Natural killer cell (primary cell): ENCODE data around the gene PIGU. TPM values are rescaled to one million over a fixed set of nuclear protein-coding genes. Genes with fewer than 3 reads are reported as not detected.
"Not testable (repeated sequence)": the region's sequence is repeated elsewhere in the genome, so short reads cannot be mapped to it uniquely, and the experiment has no call there.

Experiments
- ATAC-seq, 3 donors: fragments of 150-1000 bp in 2 of 3; fragments of 200-7000 bp in 1 of 3; cut with Tn5 transposase; 1 replicate in 1 of 3; 2 replicates in 2 of 3; pipeline ENCODE4 v1.10.0; 2021; ENCODE audit warnings: mild to moderate bottlenecking in 2 of 3, moderate library complexity in 2 of 3
- DNase-seq, 2 donors: peaks; one replicate each; pipeline versions ENCODE4 v3.0.0 to v3.0.0-alpha.2; 2013 to 2021; ENCODE audit warnings: mixed read lengths in 1 of 2
- H3K27ac ChIP-seq: one replicate; pipeline ENCODE4 v1.5.1; 2013; ENCODE audit warnings: mild to moderate bottlenecking, low read length
- H3K27me3 ChIP-seq: one replicate; pipeline ENCODE4 v1.6.1; 2013; ENCODE audit warnings: low read length; ENCODE audit not compliant: control insufficient read depth, insufficient read depth
- H3K36me3 ChIP-seq: one replicate; pipeline ENCODE4 v1.6.1; 2013; ENCODE audit warnings: low read length; ENCODE audit not compliant: control insufficient read depth, insufficient read depth
- H3K4me1 ChIP-seq: one replicate; pipeline ENCODE4 v1.6.1; 2013; ENCODE audit warnings: low read length; ENCODE audit not compliant: control insufficient read depth, insufficient read depth
- H3K4me3 ChIP-seq: one replicate; pipeline ENCODE4 v1.5.1; 2013; ENCODE audit warnings: low read length
- H3K9me3 ChIP-seq: one replicate; pipeline ENCODE4 v1.6.1; 2013; ENCODE audit warnings: low read length; ENCODE audit not compliant: control insufficient read depth, insufficient read depth
- H3K27ac Mint-ChIP-seq, 2 donors: one replicate each; pipeline ENCODE4 v1.8.0; 2022; ENCODE audit warnings: mild to moderate bottlenecking in 2 of 2, mixed read lengths in 2 of 2, moderate library complexity in 1 of 2
- H3K27me3 Mint-ChIP-seq, 2 donors: one replicate each; pipeline ENCODE4 v1.8.0; 2022; ENCODE audit warnings: low read depth in 2 of 2, mixed read lengths in 2 of 2
- H3K36me3 Mint-ChIP-seq: one replicate; pipeline ENCODE4 v1.8.0; 2022; ENCODE audit warnings: mixed read lengths
- H3K4me1 Mint-ChIP-seq, 2 donors: one replicate each; pipeline ENCODE4 v1.8.0; 2022; ENCODE audit warnings: mixed read lengths in 2 of 2
- H3K4me3 Mint-ChIP-seq: one replicate; pipeline ENCODE4 v1.8.0; 2022; ENCODE audit warnings: mild to moderate bottlenecking, moderate library complexity, mixed read lengths
- H3K9me3 Mint-ChIP-seq, 2 donors: one replicate each; pipeline ENCODE4 v1.8.0; 2022; ENCODE audit warnings: mixed read lengths in 2 of 2
- CTCF ChIP-seq: fragments of 200-600 bp; IDR thresholded peaks from one replicate; pipeline ENCODE4 v1.8.0; 2022; ENCODE audit warnings: antibody characterized with exemption
- WGBS: methylation state at CpG from one replicate; pipeline ENCODE4 v1.1.7; 2013; ENCODE audit warnings: missing lambda C conversion rate; ENCODE audit not compliant: insufficient coverage; 5-methylcytosine and 5-hydroxymethylcytosine counted together
- intact Hi-C: fragments of 100-400 bp; cut with micrococcal nuclease; formaldehyde crosslinking; loops from one replicate; pipeline ENCODE4 v1.14.2; 2022
- total RNA-seq, 4 donors: library from RNA; stranded (reverse); fragments of 120-200 nt in 1 of 4; gene quantifications; one replicate each; pipeline versions ENCODE4 v1.2.3 to v1.2.4, GENCODE V29; 2013 to 2022

The PIGU gene
- total RNA-seq, 3 donors from 2014 or later (not counting 1 experiment from before 2014, with no cell fraction given): 7.0 to 11.1 (median 8.2) TPM

DNA sequence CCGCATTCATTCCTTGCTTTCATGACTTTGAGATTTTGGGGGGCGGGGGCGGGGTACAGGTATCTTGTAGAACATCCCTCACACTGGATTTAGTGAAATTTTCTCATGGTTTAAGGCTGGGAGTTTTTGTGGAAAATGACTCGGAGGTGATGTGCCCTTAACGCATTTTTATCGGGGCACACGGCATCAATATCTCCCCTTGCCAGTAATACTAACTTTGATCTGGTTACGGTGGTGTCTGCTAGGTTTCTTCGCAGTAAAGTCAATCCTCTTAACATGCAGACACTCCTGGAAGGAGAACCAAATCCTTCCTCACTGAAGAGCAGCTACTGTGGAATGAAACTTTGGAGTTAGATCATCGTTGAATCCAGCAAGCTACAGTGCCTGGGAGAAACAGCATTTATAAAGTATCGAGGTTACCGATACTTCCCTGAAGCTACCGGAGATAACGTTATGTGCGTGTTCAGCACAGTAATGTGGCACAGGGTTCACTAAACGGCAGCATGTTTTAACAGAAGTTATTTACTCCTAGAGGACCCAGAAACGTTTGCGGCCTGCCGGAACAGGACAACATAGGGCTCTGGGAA is 161.9 kb downstream of the PIGU start:
- Histone ChIP-seq H3K4me1 (peaks cover 22% of the 10 kb centered on the region), H3K9me3 (no peaks in the 10 kb centered on the region), H3K4me3 (peak overlapping the region; percentile 98), H3K27ac (peak overlapping the region; percentile 80), H3K36me3 (peaks cover 15% of the 10 kb centered on the region), H3K27me3 (no peaks in the 10 kb centered on the region)
- ATAC-seq: no peak
- Mint-ChIP-seq H3K27me3 (no peaks in the 10 kb centered on the region), H3K9me3 (no peaks in the 10 kb centered on the region), H3K27ac (peak overlapping the region; percentile 94 to 98), H3K4me1 (peaks cover 42 to 54% of the 10 kb centered on the region in 2 donors), H3K36me3 (no peaks in the 10 kb centered on the region), H3K4me3 (peak overlapping the region; percentile 98)
- WGBS: 27% methylated on average over 19 of the region's 19 CpGs
- no peak for TF ChIP-seq CTCF
- intact Hi-C loops: no loop called here
- DNase-seq: no peak

DNA sequence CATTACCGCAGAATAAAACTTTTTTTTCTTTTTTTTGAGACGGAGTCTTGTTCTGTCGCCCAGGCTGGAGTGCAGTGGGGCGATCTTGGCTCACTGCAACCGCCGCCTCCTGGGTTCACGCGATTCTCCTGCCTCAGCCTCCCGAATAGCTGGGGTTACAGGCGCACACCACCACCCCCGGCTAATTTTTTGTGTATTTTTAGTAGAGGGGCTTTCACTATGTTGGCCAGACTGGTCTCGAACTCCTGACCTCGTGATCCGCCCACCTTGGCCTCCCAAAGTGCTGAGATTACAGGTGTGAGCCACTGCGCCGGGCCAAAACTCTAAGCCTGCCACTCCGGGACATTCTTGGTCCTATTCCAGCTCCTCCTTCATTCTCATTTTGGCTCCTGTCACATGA is 162.9 kb downstream of the PIGU start:
- peaks cover 19% of the 10 kb centered on the region for H3K36me3 ChIP-seq
- H3K4me3 ChIP-seq, H3K9me3 ChIP-seq, DNase-seq, H3K9me3 Mint-ChIP-seq, intact Hi-C loops, H3K27me3 ChIP-seq, H3K27ac ChIP-seq, ATAC-seq, H3K27me3 Mint-ChIP-seq, H3K36me3 Mint-ChIP-seq: not testable (repeated sequence)
- H3K27ac Mint-ChIP-seq: peak overlapping the region; percentile 94 to 98
- H3K4me1 Mint-ChIP-seq: peaks cover 44 to 56% of the 10 kb centered on the region in 2 donors
- peak overlapping the region; percentile 98 for H3K4me3 Mint-ChIP-seq
- WGBS: 96% methylated on average over 15 of the region's 17 CpGs
- peaks cover 22% of the 10 kb centered on the region for H3K4me1 ChIP-seq

- Histone ChIP-seq H3K4me3 (no peak overlapping the region), H3K27ac (no peak overlapping the region), H3K4me1 (peaks cover 22% of the 10 kb centered on the region), H3K27me3 (no peaks in the 10 kb centered on the region), H3K9me3 (no peaks in the 10 kb centered on the region), H3K36me3 (peaks cover 28% of the 10 kb centered on the region)
- Mint-ChIP-seq H3K4me1 (peaks cover 39 to 52% of the 10 kb centered on the region in 2 donors), H3K27me3 (no peaks in the 10 kb centered on the region), H3K36me3 (no peaks in the 10 kb centered on the region), H3K4me3 (no peak overlapping the region), H3K9me3 (no peaks in the 10 kb centered on the region), H3K27ac (peak overlapping the region; percentile 76 to 94)
- peak in 1 of 2 donors; percentile 19 for DNase-seq
- intact Hi-C loops: no loop called here
- no peak for ATAC-seq
- TF ChIP-seq CTCF: no peak
Measured at GRCh38 chr20:34512955-34513419, 163.9 kb downstream of the PIGU start.

DNA sequence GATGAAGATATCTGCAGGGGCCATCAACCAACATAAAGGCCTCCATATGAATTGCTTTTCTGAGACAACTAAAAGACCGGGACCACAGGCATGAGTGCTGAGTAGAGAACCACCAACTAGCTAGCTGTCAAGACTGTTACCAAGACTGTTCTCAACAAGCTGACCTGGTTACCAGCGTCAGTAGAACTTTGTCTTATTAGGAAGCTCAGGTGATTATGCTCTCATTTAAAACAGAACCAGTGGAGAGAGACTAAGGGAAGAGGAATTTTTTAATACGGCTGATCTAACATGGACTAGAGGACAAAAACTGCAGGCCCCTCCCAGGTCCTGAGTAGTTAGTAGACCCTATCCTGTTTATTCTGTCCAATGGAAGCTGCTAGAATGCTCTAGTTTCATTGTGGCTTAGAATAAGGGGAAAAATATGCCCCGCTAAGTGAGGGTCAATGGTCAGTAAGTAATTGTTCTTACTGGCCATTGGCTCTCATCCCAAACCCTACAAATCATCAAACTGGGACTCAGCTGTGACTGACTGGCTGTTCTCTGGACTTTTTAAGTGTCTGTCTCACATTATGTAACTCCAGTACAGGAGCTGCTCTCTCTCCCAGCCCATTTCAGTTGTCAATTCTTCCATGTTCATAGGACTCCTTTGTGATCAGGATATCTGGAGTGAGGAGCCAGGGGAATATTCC is 164.5 kb downstream of the PIGU start:
- H3K36me3 Mint-ChIP-seq: no peaks in the 10 kb centered on the region
- H3K4me1 Mint-ChIP-seq: peaks cover 36 to 49% of the 10 kb centered on the region in 2 donors
- H3K27ac Mint-ChIP-seq: peak overlapping the region; percentile 76 to 94
- no peak for TF ChIP-seq CTCF
- no peak overlapping the region for H3K4me3 Mint-ChIP-seq
- Histone ChIP-seq H3K36me3 (peaks cover 33% of the 10 kb centered on the region), H3K9me3 (no peaks in the 10 kb centered on the region), H3K4me1 (peaks cover 18% of the 10 kb centered on the region), H3K4me3 (no peak overlapping the region), H3K27ac (no peak overlapping the region), H3K27me3 (no peaks in the 10 kb centered on the region)
- WGBS: 99% methylated on average over 4 of the region's 4 CpGs
- ATAC-seq (no peak), DNase-seq (no peak)
- no peaks in the 10 kb centered on the region for H3K27me3 Mint-ChIP-seq
- H3K9me3 Mint-ChIP-seq: no peaks in the 10 kb centered on the region
- intact Hi-C loops: no loop called here
